Astrocyte (in vitro differentiated cells and primary cell): Measurements from ENCODE around the gene TRAT1.

Source experiments
- CTCF ChIP-seq: IDR thresholded peaks from 2 replicates; pipeline ENCODE4 v1.5.1; 2011; ENCODE audit warnings: low read depth, mild to moderate bottlenecking, inconsistent platforms, low read length, moderate library complexity; ENCODE audit not compliant: insufficient read depth
- EZH2 ChIP-seq: IDR thresholded peaks from 2 replicates; pipeline ENCODE4 v1.6.1; 2012; ENCODE audit warnings: mild to moderate bottlenecking, low read length, inconsistent platforms; ENCODE audit not compliant: insufficient read depth

- TF ChIP-seq CTCF (no peak), EZH2 (no peak)
Measured at GRCh38 chr3:108820586-108820985, 2.0 kb upstream of the TRAT1 start.
